WTC11 (cell line): ENCODE measurements around the gene TMEM52B. TPM values are rescaled to one million over a fixed set of nuclear protein-coding genes. Genes with fewer than 3 reads are reported as not detected.

Source experiments
- ATAC-seq: fragments of 200-7000 bp; cut with Tn5 transposase; 2 replicates; pipeline ENCODE4 v1.10.0; 2021; ENCODE audit warnings: mild to moderate bottlenecking, moderate library complexity
- CTCF ChIA-PET: fragments of 300-600 bp; sonication (Branson Sonifier 250); formaldehyde crosslinking; loops from one replicate; lab custom pipeline; 2021; ENCODE audit warnings: antibody characterized with exemption; lab: Charles Lee
- POLR2A ChIA-PET: fragments of 350-600 bp; sonication (Branson Sonifier 250); formaldehyde crosslinking; loops from one replicate; lab custom pipeline; 2021; ENCODE audit warnings: antibody characterized with exemption; lab: Charles Lee
- DNase-seq: peaks from one replicate; pipeline ENCODE4 v3.0.0; 2021; ENCODE audit warnings: low spot score
- H3K27ac Mint-ChIP-seq: 2 replicates; pipeline ENCODE4 v1.8.0; 2021; ENCODE audit warnings: mixed read lengths
- H3K27me3 Mint-ChIP-seq: 2 replicates; pipeline ENCODE4 v1.8.0; 2021; ENCODE audit warnings: low read depth, mild to moderate bottlenecking, moderate library complexity, mixed read lengths
- H3K36me3 Mint-ChIP-seq: 2 replicates; pipeline ENCODE4 v1.8.0; 2021; ENCODE audit warnings: mixed read lengths
- H3K4me1 Mint-ChIP-seq: 2 replicates; pipeline ENCODE4 v1.8.0; 2022; ENCODE audit warnings: mixed read lengths
- H3K4me3 Mint-ChIP-seq: 2 replicates; pipeline ENCODE4 v1.8.0; 2021; ENCODE audit warnings: mild to moderate bottlenecking, moderate library complexity, mixed read lengths
- H3K9me3 Mint-ChIP-seq: 2 replicates; pipeline ENCODE4 v1.8.0; 2021; ENCODE audit warnings: mixed read lengths
- AFF4 ChIP-seq: sonication (generic); formaldehyde crosslinking; IDR thresholded peaks from 2 replicates; pipeline ENCODE4 v1.8.1; 2023; ENCODE audit warnings: mild to moderate bottlenecking, missing genetic modification reagents, borderline replicate concordance
- AR ChIP-seq: fragments of 250-450 bp; sonication (Bioruptor Pico); IDR thresholded peaks from 2 replicates; pipeline ENCODE4 v1.9.0; 2021; ENCODE audit warnings: mild to moderate bottlenecking
- ATF6 ChIP-seq: sonication (generic); formaldehyde crosslinking; IDR thresholded peaks from 2 replicates; pipeline ENCODE4 v1.8.1; 2023; ENCODE audit warnings: mild to moderate bottlenecking, missing genetic modification reagents
- CTCF ChIP-seq: fragments of 200-600 bp; IDR thresholded peaks from 2 replicates; pipeline ENCODE4 v1.8.0; 2022; ENCODE audit warnings: antibody characterized with exemption
- E2F5 ChIP-seq: sonication (generic); formaldehyde crosslinking; IDR thresholded peaks from 2 replicates; pipeline ENCODE4 v1.8.1; 2022; ENCODE audit warnings: mild to moderate bottlenecking, moderate library complexity, missing genetic modification reagents
- FOXJ3 ChIP-seq: sonication (generic); formaldehyde crosslinking; IDR thresholded peaks from 2 replicates; pipeline ENCODE4 v1.9.0; 2021; ENCODE audit warnings: missing genetic modification reagents, mild to moderate bottlenecking, borderline replicate concordance
- HMGXB4 ChIP-seq: sonication (generic); formaldehyde crosslinking; IDR thresholded peaks from 2 replicates; pipeline ENCODE4 v1.8.1; 2023; ENCODE audit warnings: mild to moderate bottlenecking, moderate library complexity, missing genetic modification reagents
- NFE2L1 ChIP-seq: sonication (generic); formaldehyde crosslinking; IDR thresholded peaks from 2 replicates; pipeline ENCODE4 v1.8.1; 2023; ENCODE audit warnings: missing genetic modification reagents
- NR1H2 ChIP-seq: sonication (generic); formaldehyde crosslinking; IDR thresholded peaks from 2 replicates; pipeline ENCODE4 v1.9.0; 2021; ENCODE audit warnings: mild to moderate bottlenecking, moderate library complexity, missing genetic modification reagents
- SMAD4 ChIP-seq: sonication (generic); formaldehyde crosslinking; IDR thresholded peaks from 2 replicates; pipeline ENCODE4 v1.8.0; 2022; ENCODE audit warnings: mild to moderate bottlenecking, missing genetic modification reagents
- ZNF423 ChIP-seq: fragments of 250-450 bp; sonication (Bioruptor Pico); IDR thresholded peaks from 2 replicates; pipeline ENCODE4 v2.1.2; 2022; ENCODE audit warnings: mild to moderate bottlenecking, moderate library complexity
- ZSCAN18 ChIP-seq: fragments of 250-450 bp; sonication (Bioruptor Pico); IDR thresholded peaks from 2 replicates; pipeline ENCODE4 v2.1.2; 2022; ENCODE audit warnings: mild to moderate bottlenecking, moderate library complexity
- total RNA-seq: library from RNA; stranded (reverse); gene quantifications from 3 replicates; pipeline ENCODE4 v1.2.3, GENCODE V29; 2021

TMEM52B gene
- total RNA-seq, 1 experiment from 2014 or later: not detected

- ChIA-PET CTCF (interaction anchor here (0.9 to 3.2 kb wide), 3 partner anchors 21 to 38 kb away, joined by 3 to 25 read pairs (median 3); no protein-coding TSS in a partner anchor), POLR2A (no interaction called here)
- ATAC-seq (peak; percentile 98), DNase-seq (peak; percentile 48)
- Mint-ChIP-seq H3K4me3 (no peak overlapping the region), H3K9me3 (no peaks in the 10 kb centered on the region), H3K27me3 (peaks cover 4% of the 10 kb centered on the region; the same call in 1 of the 2 replicates), H3K27ac (no peak overlapping the region), H3K36me3 (no peaks in the 10 kb centered on the region), H3K4me1 (peaks cover 20% of the 10 kb centered on the region)
- TF ChIP-seq E2F5 (CRISPR knock-in tag): no peak
- TF ChIP-seq ZNF423 (CRISPR knock-in tag): no peak
- TF ChIP-seq CTCF: no peak; the same call in 1 of the 2 replicates
- TF ChIP-seq NFE2L1 (CRISPR knock-in tag): no peak
- no peak for TF ChIP-seq NR1H2
- no peak for TF ChIP-seq ATF6
- TF ChIP-seq ZSCAN18 (CRISPR knock-in tag): no peak
Observed at GRCh38 chr12:10190558-10191388, 11.9 kb downstream of the TMEM52B start.

- TF ChIP-seq HMGXB4 (CRISPR knock-in tag): no peak
- TF ChIP-seq SMAD4: no peak
- no peak for TF ChIP-seq AFF4 (CRISPR knock-in tag)
- TF ChIP-seq FOXJ3 (CRISPR knock-in tag): no peak
- TF ChIP-seq AR (CRISPR knock-in tag): no peak
- TF ChIP-seq, all 79 proteins: peak for 0
- H3K4me3 Mint-ChIP-seq: no peak overlapping the region
- peaks cover 4% of the 10 kb centered on the region; the same call in 1 of the 2 replicates for H3K27me3 Mint-ChIP-seq
- no peaks in the 10 kb centered on the region for H3K36me3 Mint-ChIP-seq
- peaks cover 20% of the 10 kb centered on the region for H3K4me1 Mint-ChIP-seq
- POLR2A ChIA-PET: no interaction called here
- ATAC-seq: no peak
- H3K9me3 Mint-ChIP-seq: no peaks in the 10 kb centered on the region
- DNase-seq: no peak
- no peak overlapping the region for H3K27ac Mint-ChIP-seq
- CTCF ChIA-PET: interaction anchor here (0.9 kb wide), 1 partner anchor 32 kb away, joined by 3 read pairs; no protein-coding TSS in a partner anchor
Observed at GRCh38 chr12:10191865-10192264, 13.0 kb downstream of the TMEM52B start.
